Measurements from ENCODE around the gene CAMK2D.
"Not testable (repeated sequence)": the region's sequence is repeated elsewhere in the genome, so short reads cannot be mapped to it uniquely, and the experiment has no call there.

Gene CAMK2D

GRCh38 chr4:113730467-113731216 is 30.9 kb downstream of the CAMK2D start:
- DNase-seq (ENCODE audit: low read depth in 2 of 2) = no peak

- no peak for DNase-seq (ENCODE audit: low read depth in 2 of 2)
These were observed 33.7 kb downstream of the CAMK2D start for GRCh38 chr4:113727802-113728201.

DNA sequence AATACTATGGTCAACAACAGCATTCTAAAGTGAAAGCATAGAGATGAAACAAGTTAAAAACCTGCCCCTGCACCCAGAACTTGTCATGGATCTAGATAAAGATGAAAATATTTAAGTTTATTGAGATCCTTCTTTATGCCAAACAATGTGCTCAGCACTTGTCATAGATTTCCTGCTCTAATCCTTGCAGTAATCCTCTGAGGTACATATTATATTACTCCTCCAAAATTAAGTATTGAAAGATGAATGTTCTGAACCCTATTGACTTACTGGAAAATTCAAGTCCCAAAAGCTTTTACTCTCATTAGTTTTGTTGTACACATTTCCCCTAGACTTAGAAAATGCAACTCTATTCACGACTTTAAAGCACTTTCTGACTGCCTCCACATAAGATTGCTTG is 35.6 kb downstream of the CAMK2D start:
- DNase-seq (ENCODE audit: low read depth in 2 of 2) = no peak

GRCh38 chr4:113718252-113718651 is 43.3 kb downstream of the CAMK2D start:
- no peak for DNase-seq (ENCODE audit: low read depth in 2 of 2)

DNA sequence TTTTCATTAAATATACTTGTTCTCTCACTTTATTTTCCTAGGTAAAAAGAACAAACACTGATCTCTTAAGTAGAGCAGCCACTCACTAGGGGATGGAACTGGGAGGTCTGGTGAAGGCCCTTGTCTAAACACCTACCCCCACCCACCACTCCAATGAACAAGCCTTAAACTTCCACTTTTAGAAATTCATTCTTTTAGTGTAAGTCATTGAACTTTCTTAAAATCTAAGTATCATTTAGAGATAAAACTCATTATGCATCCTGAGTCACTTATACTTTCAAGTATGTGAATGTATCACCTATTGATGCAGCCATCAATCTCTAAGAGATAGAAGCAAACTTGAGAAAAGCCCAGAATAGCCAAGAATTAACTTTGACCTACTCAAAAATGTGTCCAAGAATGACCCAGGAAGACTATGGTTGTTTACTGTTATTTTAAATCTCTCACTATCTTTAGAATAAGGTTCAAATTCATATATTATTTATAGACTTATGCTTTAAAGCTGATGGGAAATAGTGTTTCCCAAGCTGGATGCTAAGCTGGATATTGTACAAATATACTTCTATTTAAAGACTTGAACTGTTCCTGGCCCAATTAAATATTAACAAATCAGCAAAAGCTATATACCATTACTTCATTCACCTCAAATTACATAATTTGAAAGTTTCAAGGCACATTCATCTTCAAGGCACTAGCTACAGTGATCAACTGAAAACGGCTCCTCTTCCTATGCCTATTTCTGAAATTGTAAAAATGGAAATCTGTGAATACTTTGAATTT is 49.5 kb downstream of the CAMK2D start:
- DNase-seq (ENCODE audit: low read depth in 2 of 2) = no peak

DNA sequence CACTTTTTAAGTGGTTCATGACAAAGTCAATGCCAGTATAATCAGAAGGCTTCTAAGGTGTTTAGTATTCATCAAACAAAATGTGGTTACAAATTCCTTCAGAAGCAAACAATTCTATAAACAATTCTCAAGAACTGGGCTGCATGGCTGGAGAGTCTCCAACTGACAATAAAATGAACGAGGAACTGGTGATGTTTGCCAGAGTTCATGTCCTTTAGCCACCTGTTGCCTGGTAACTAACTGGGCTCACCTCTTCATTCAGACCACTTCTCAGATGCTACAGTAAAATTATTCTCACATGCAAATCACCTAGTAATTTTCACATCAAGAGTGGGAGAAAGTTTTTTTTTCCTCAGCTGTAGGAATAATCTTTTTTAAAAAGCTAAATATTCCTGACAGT is 53.3 kb downstream of the CAMK2D start:
- no peak for DNase-seq (ENCODE audit: low read depth in 2 of 2)

DNA sequence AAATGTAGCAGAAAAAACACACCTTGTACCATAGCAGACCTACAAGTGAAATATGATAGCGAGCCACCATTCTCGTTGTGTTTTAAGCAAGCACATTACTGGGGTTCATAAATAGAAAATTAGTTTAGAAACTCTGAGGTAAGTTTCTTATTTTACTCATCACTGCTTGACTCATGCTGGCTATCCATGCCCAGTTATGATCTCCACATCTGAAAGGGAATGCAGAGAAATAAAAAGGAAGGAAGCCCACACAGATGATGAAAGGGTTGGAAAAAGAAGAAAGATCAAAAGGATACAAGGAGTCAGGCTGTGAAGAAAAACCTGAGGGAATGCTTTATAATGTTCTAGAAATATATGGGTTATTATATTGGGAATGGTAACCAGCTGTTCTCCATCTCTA is 54.5 kb downstream of the CAMK2D start:
- no peak for DNase-seq (ENCODE audit: low read depth in 2 of 2)

- not testable (repeated sequence) for DNase-seq (ENCODE audit: low read depth in 2 of 2)
These were observed 56.4 kb downstream of the CAMK2D start for GRCh38 chr4:113705097-113705496.

- DNase-seq (ENCODE audit: low read depth in 2 of 2) = not testable (repeated sequence)
These were observed 58.9 kb downstream of the CAMK2D start for GRCh38 chr4:113702596-113702995.

DNA sequence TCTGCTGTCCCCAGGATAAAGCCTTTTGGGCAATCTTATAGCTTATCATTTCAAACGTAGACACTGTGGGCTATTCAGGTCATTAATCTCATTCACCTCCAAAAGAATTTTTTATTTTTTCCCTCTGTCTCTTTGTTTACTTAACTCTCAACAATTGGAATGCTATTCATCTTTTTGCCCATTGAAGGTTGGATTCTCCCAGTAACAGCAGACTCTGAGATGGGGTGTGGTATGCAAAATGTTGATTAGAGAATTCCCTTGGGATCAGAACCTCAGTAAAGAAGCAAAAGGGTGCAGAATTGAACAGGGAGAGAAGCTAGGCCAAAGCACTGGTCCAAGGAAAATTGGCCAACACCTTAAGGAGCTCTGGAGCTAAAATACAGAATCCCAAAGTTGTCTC is 60.4 kb downstream of the CAMK2D start:
- no peak for DNase-seq (ENCODE audit: low read depth in 2 of 2)

DNA sequence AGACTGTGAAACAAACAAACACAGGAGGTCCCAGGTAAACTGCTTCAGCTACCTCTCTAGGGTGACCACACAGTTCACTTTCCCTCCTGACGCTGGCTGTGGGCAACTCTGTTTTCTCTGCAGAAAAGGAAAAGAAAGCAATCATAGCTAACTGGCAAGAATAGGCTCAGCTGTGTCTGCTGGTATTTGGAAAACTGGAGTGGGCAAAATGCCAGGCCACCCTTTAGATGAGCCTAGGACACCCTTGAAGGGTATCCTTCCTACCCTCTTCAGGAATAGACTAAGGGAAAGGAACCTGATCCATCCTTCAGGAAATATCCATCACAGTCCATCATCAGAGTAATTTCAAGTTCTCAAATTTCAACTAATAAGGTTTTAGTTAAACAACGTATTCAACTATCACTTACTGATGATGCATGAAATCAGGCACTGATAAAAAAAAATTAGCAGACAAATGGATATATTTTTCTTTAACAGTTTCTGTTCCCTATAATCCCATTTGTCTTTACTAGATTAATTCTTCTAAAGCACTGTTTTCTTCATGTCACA is 60.9 kb downstream of the CAMK2D start:
- no peak for DNase-seq (ENCODE audit: low read depth in 2 of 2)

DNA sequence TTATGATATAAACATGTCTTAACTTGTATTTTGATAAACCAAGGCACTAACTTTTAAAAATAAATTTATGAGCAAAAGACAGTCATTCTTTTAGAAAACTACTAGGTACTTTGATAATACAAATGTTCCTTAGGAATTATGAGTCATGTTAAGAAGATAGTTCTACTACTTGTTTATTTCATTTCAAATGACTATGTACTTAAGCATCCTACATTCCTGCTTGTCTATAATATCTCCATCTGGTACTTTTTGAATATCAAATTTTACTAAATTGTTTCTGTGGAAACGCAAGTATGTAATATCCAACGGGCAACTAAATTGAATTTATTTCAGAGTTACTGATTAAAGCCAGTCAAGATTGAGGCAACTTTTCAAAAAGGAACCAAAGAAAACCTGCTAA is 61.8 kb downstream of the CAMK2D start:
- DNase-seq (ENCODE audit: low read depth in 2 of 2) = no peak

DNA sequence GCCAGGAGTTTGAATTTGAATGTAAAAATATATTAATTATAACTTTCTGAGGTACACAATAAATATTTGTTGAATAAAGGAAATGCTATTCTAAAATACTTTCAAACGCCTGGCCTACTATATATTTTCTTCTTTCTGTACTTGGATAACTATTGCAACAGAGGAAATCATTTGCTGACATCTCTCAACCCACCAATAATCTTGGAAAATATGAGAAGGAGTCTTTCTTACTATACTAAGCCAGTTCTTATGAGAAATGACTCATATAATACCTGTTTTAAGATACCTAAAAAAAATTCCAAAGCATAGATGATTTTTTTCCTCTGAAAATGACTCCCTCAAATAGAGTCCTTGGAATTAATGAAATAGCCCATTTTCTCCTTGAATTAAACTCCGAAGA is 64.1 kb downstream of the CAMK2D start:
- DNase-seq (ENCODE audit: low read depth in 2 of 2) = no peak

DNA sequence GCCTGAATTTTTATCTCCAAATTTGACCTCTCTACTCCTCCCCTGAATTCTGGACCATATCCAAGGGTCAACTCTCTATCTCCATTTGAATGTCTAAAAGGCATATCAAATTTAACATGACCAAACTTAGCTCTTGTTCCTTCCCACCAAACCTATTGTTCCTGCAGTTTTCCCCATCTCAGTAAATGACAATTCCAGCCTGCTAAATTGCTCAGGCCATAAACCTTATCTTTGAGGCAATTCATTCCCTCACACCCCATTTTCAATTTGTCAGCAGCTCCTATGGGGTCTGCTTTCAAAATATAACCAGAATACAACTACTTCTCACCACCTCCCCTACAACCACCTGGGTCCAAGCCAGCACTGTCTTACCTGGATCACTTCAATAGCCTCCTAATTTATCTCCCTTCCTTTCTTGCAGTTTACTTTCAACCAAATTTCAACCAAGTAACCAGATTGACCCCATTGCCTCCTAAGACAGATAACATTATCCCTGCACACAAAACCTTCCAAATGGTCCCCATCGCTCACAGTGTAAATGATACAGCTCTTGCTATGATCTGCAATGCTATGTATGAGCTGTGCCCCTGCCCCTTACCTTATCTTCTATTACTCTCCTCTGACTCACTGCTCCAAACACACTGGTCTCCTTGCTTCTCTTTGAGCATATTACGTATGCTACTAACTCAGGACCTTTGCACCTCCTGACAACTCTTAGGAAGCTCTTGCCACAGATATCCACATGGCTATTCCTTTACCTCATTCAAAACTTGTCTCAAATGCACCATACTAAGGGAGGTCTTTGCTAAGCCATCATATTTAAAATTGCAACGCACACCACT is 66.0 kb downstream of the CAMK2D start:
- DNase-seq (ENCODE audit: low read depth in 2 of 2) = no peak

DNA sequence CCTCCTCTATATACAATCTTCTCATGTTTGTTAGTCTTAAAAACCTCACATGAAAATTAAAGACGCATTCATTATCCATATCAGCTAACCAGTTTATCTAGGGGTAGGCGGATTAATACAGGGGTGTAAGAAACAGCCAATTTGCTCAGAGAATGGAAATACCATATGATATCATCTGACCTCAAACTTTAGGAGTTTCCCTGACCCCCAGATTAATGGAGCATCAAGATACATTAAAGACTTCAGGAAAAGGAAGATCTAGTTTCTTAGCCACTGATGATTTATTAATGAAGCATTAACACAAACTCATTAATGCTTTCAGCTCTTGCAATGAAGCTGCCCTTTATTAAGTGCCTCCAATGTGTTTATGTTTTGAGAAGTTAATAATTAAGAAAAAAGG is 67.5 kb downstream of the CAMK2D start:
- DNase-seq (ENCODE audit: low read depth in 2 of 2) = no peak

DNA sequence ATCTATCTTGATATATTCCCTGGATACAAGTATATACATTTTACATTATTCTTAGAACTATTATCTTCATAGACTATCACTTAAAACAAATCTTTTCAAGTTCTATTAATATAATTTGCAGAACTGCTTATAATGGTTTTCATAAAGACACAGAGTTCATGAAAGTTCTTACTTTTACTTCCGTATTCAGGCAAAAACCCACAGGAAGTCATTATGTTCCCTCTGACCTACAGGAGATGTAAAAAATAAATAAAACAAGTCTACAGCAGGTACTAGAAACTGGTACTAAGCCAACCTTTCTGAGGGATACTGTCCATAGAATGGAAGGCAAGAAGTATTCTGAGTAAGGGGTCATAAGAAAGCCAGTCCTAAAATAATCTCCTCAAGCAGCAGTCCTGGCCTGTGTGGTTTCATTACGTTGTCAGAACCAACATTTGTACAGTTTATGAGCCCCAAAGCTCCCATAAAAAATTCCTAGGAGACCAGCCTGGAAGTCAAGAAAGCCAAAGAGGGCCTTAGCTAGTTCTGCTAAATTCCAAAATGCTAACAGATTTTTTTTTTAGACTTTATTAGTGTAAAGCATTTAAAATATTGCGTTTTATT is 68.6 kb downstream of the CAMK2D start:
- DNase-seq (ENCODE audit: low read depth in 2 of 2) = no peak

GRCh38 chr4:113691676-113692075 is 69.9 kb downstream of the CAMK2D start:
- no peak for DNase-seq (ENCODE audit: low read depth in 2 of 2)

GRCh38 chr4:113689394-113689793 is 72.1 kb downstream of the CAMK2D start:
- DNase-seq (ENCODE audit: low read depth in 2 of 2) = no peak

GRCh38 chr4:113687067-113687718 is 74.3 kb downstream of the CAMK2D start:
- DNase-seq (ENCODE audit: low read depth in 2 of 2) = no peak

GRCh38 chr4:113685157-113685556 is 76.4 kb downstream of the CAMK2D start:
- DNase-seq (ENCODE audit: low read depth in 2 of 2) = not testable (repeated sequence)

DNA sequence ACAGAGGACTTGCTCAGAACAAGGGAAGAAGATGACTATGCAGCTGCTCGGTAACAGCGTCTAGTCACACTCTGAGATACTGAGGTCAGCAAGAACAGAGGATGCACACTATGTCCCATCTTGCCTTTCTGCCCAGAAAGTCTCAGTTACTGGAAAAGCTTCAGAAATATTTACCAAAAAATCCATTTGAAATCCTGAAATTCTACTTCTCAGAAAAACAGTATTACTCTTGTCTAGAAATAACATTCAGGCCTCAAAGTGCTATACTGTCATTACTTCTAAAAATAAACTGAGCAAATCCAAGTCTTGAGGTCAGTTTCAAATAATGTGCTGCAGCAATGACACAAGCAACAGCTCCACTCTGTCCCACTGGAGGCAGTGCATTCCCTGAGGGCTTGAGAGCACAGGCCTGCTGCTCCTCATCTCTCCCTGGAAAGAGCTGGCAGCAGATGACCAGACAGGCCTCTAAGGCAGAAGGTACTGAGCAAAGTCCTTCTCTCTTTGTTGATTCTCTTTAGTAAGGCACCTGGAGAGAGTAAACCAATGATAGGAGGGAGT is 76.9 kb downstream of the CAMK2D start:
- no peak for DNase-seq (ENCODE audit: low read depth in 2 of 2)

Measured in fibroblast of skin of left biceps (primary cell).